ENCODE results near the gene EHMT1.
"Not testable (repeated sequence)": the region's sequence is repeated elsewhere in the genome, so short reads cannot be mapped to it uniquely, and the experiment has no call there.

The EHMT1 gene

GRCh38 chr9:137873408-137873807 is 254.6 kb downstream of the EHMT1 start:
- no peak for DNase-seq (ENCODE audit: low read depth)

- no peak for DNase-seq (ENCODE audit: low read depth)
Observed at GRCh38 chr9:137873858-137874362, 255.1 kb downstream of the EHMT1 start.

- no peak for DNase-seq (ENCODE audit: low read depth)
Observed at GRCh38 chr9:137875354-137875753, 256.5 kb downstream of the EHMT1 start.

- no peak for DNase-seq (ENCODE audit: low read depth)
Observed at GRCh38 chr9:137875846-137876245, 257.0 kb downstream of the EHMT1 start.

- no peak for DNase-seq (ENCODE audit: low read depth)
Observed at GRCh38 chr9:137876269-137876668, 257.5 kb downstream of the EHMT1 start.

GRCh38 chr9:137876781-137877386 is 258.1 kb downstream of the EHMT1 start:
- DNase-seq (ENCODE audit: low read depth), result no peak

GRCh38 chr9:137877506-137878122 is 258.8 kb downstream of the EHMT1 start, which contains the start of gene CACNA1B:
Gene CACNA1B, plus strand, starts transcription at chr9:137877782. Its CDS starts 152 bp downstream, at chr9:137877934.
- not testable (repeated sequence) for DNase-seq (ENCODE audit: low read depth)

GRCh38 chr9:137878146-137878941 is 259.5 kb downstream of the EHMT1 start:
- no peak for DNase-seq (ENCODE audit: low read depth)

- DNase-seq (ENCODE audit: low read depth), result no peak
Observed at GRCh38 chr9:137879052-137879451, 260.2 kb downstream of the EHMT1 start.

GRCh38 chr9:137879566-137880150 is 260.9 kb downstream of the EHMT1 start:
- no peak for DNase-seq (ENCODE audit: low read depth)

- no peak for DNase-seq (ENCODE audit: low read depth)
Observed at GRCh38 chr9:137880160-137880975, 261.6 kb downstream of the EHMT1 start.

- no peak for DNase-seq (ENCODE audit: low read depth)
Observed at GRCh38 chr9:137880976-137881530, 262.2 kb downstream of the EHMT1 start.

GRCh38 chr9:137881591-137882505 is 263.0 kb downstream of the EHMT1 start:
- DNase-seq (ENCODE audit: low read depth), result no peak

GRCh38 chr9:137882506-137882821 is 263.7 kb downstream of the EHMT1 start:
- no peak for DNase-seq (ENCODE audit: low read depth)

- DNase-seq (ENCODE audit: low read depth), result not testable (repeated sequence)
Observed at GRCh38 chr9:137883977-137884376, 265.2 kb downstream of the EHMT1 start.

- DNase-seq (ENCODE audit: low read depth), result not testable (repeated sequence)
Observed at GRCh38 chr9:137884547-137884946, 265.7 kb downstream of the EHMT1 start.

GRCh38 chr9:137885121-137885520 is 266.3 kb downstream of the EHMT1 start:
- not testable (repeated sequence) for DNase-seq (ENCODE audit: low read depth)

Data from activated T-cell treated with anti-CD3 and anti-CD28 coated beads for 24 hours (primary cell).